IPS DF 4.7 (cell line): ENCODE measurements around the gene ASAP2.

Experiments used
- DNase-seq: peaks from one replicate; pipeline ENCODE4 v3.0.0-alpha.2; 2013; ENCODE audit warnings: low spot score; ENCODE audit errors: extremely low read depth

Gene ASAP2

GRCh38 chr2:9317559-9317958 lies 110.9 kb downstream of the ASAP2 start:
- DNase-seq: no peak

- DNase-seq: no peak
These were observed 112.1 kb downstream of the ASAP2 start for GRCh38 chr2:9318461-9319337.

- DNase-seq: no peak
These were observed 112.7 kb downstream of the ASAP2 start for GRCh38 chr2:9319338-9319715.

GRCh38 chr2:9322576-9322975 lies 116.0 kb downstream of the ASAP2 start:
- no peak for DNase-seq

GRCh38 chr2:9325428-9325827 lies 118.8 kb downstream of the ASAP2 start:
- DNase-seq: no peak

- no peak for DNase-seq
These were observed 120.4 kb downstream of the ASAP2 start for GRCh38 chr2:9326975-9327374.

GRCh38 chr2:9327873-9328352 lies 121.3 kb downstream of the ASAP2 start:
- DNase-seq: no peak

- no peak for DNase-seq
These were observed 122.3 kb downstream of the ASAP2 start for GRCh38 chr2:9328931-9329330.

- no peak for DNase-seq
These were observed 122.9 kb downstream of the ASAP2 start for GRCh38 chr2:9329497-9329896.

- DNase-seq: no peak
These were observed 124.1 kb downstream of the ASAP2 start for GRCh38 chr2:9330612-9331270.

GRCh38 chr2:9331704-9332103 lies 125.1 kb downstream of the ASAP2 start:
- no peak for DNase-seq

GRCh38 chr2:9332136-9332852 lies 125.7 kb downstream of the ASAP2 start:
- DNase-seq: no peak

GRCh38 chr2:9332853-9333245 lies 126.2 kb downstream of the ASAP2 start:
- no peak for DNase-seq

GRCh38 chr2:9333591-9334171 lies 127.1 kb downstream of the ASAP2 start:
- peak; percentile 25 for DNase-seq

- no peak for DNase-seq
These were observed 128.1 kb downstream of the ASAP2 start for GRCh38 chr2:9334761-9335160.

GRCh38 chr2:9335322-9335832 lies 128.8 kb downstream of the ASAP2 start:
- DNase-seq: no peak

GRCh38 chr2:9336241-9336575 lies 129.6 kb downstream of the ASAP2 start:
- no peak for DNase-seq

GRCh38 chr2:9336576-9337314 lies 130.1 kb downstream of the ASAP2 start:
- no peak for DNase-seq

- no peak for DNase-seq
These were observed 131.3 kb downstream of the ASAP2 start for GRCh38 chr2:9337901-9338300.

GRCh38 chr2:9341337-9341887 lies 134.8 kb downstream of the ASAP2 start:
- DNase-seq: no peak

- no peak for DNase-seq
These were observed 136.0 kb downstream of the ASAP2 start for GRCh38 chr2:9342659-9343058.
